Measurements from ENCODE around the gene ARHGEF7.

The ARHGEF7 gene

DNA sequence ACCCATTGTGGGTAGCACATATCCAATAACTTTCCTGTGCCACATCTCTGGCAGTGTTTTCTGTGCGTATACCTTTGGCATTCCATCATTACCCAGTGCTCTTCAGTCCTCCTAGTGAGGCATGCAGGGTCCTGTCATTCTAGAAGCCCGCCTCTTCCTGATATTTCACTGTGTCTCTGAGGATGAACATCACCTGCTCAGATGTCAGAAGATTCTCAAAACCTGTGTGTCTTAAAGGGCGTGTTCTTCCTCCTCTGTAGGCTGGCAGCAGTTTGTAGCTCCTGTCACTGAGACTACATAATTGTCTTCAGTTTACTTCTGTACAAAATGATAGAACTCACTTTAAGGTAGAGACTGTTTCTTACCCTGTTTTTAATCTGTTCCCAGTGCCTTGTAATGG is 148.5 kb downstream of the ARHGEF7 start:
- no peaks in the 10 kb centered on the region for H3K9me2 ChIP-seq (ENCODE audit: low read depth, low read length)
- H3K9me3 ChIP-seq (ENCODE audit: low read length), result peaks cover 12% of the 10 kb centered on the region
- H3F3A ChIP-seq (ENCODE audit: insufficient read depth, low read length), result no peaks in the 10 kb centered on the region; the same call in 1 of the 2 replicates
- no peak overlapping the region for H3K4me3 ChIP-seq (ENCODE audit: low read depth, low read length, poor library complexity, severe bottlenecking)
- no peak overlapping the region for H3K4me2 ChIP-seq (ENCODE audit: low read length)
- no peaks in the 10 kb centered on the region for H3K4me1 ChIP-seq (ENCODE audit: insufficient read depth, low read length, severe bottlenecking)
- no peak overlapping the region for H3K9ac ChIP-seq (ENCODE audit: low read length)
- no peak for TF ChIP-seq EZH2 (IDR thresholded peaks at IDR 0.05; ENCODE audit: borderline replicate concordance, low read length)
- TF ChIP-seq, protein P1, sequence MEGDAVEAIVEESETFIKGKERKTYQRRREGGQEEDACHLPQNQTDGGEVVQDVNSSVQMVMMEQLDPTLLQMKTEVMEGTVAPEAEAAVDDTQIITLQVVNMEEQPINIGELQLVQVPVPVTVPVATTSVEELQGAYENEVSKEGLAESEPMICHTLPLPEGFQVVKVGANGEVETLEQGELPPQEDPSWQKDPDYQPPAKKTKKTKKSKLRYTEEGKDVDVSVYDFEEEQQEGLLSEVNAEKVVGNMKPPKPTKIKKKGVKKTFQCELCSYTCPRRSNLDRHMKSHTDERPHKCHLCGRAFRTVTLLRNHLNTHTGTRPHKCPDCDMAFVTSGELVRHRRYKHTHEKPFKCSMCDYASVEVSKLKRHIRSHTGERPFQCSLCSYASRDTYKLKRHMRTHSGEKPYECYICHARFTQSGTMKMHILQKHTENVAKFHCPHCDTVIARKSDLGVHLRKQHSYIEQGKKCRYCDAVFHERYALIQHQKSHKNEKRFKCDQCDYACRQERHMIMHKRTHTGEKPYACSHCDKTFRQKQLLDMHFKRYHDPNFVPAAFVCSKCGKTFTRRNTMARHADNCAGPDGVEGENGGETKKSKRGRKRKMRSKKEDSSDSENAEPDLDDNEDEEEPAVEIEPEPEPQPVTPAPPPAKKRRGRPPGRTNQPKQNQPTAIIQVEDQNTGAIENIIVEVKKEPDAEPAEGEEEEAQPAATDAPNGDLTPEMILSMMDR (IDR thresholded peaks at IDR 0.05; ENCODE audit: low read length), result no peak
- no peaks in the 10 kb centered on the region for H3K27me3 ChIP-seq (ENCODE audit: insufficient read depth, low read length)
- no peak overlapping the region for H2AFZ ChIP-seq (ENCODE audit: low read length)
- no peak overlapping the region for H3K27ac ChIP-seq (ENCODE audit: low read depth, low read length, poor library complexity, severe bottlenecking)
- no peaks in the 10 kb centered on the region for H3K79me2 ChIP-seq (ENCODE audit: insufficient read depth, low read length)
- no peaks in the 10 kb centered on the region for H4K20me1 ChIP-seq (ENCODE audit: insufficient read depth, low read length)
- H3K36me3 ChIP-seq (ENCODE audit: insufficient read depth, low read length), result peaks cover 80% of the 10 kb centered on the region

DNA sequence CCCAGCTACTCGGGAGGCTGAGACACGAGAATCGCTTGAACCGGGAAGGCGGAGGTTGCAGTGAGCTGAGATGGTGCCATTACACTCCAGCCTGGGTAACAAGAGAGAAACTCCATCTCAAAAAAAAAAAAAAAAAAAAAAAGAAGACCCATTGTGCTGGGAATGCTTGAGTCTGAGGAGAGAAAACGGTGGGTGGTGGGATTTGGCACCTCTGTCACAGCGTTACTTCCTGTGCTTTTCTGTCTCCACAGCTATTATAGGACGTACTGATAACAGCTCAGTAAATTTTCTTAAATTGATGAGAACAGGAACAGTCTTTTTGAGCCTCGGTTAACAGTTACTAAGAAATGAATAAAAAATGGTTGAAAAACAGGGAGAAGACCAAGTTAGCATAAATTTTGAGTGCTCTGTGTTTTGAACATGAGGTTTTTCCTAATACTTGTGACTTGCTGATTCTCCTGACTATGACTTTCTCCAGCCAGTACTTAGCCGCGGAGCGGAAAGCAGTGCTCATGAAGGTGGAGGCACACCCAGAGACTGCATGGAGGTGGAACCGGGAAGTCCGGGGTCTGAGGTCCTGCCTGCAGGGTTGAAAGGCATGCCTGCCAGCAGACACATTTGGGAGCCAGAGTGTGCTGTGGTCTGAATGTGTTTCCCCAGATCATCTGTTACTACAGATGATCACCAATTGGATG is 150.0 kb downstream of the ARHGEF7 start:
- Histone ChIP-seq H3K27ac (ENCODE audit: low read depth, low read length, poor library complexity, severe bottlenecking) (no peak overlapping the region), H3K9me3 (ENCODE audit: low read length) (peaks cover 1% of the 10 kb centered on the region; the same call in 1 of the 2 replicates), H2AFZ (ENCODE audit: low read length) (no peak overlapping the region), H4K20me1 (ENCODE audit: insufficient read depth, low read length) (no peaks in the 10 kb centered on the region), H3K4me1 (ENCODE audit: insufficient read depth, low read length, severe bottlenecking) (no peaks in the 10 kb centered on the region), H3F3A (ENCODE audit: insufficient read depth, low read length) (no peaks in the 10 kb centered on the region; the same call in 1 of the 2 replicates), H3K9ac (ENCODE audit: low read length) (no peak overlapping the region), H3K9me2 (ENCODE audit: low read depth, low read length) (no peaks in the 10 kb centered on the region), H3K79me2 (ENCODE audit: insufficient read depth, low read length) (no peaks in the 10 kb centered on the region), H3K27me3 (ENCODE audit: insufficient read depth, low read length) (no peaks in the 10 kb centered on the region), H3K4me3 (ENCODE audit: low read depth, low read length, poor library complexity, severe bottlenecking) (no peak overlapping the region), H3K4me2 (ENCODE audit: low read length) (no peak overlapping the region), H3K36me3 (ENCODE audit: insufficient read depth, low read length) (peaks cover 80% of the 10 kb centered on the region)
- TF ChIP-seq, protein P1 (IDR thresholded peaks at IDR 0.05; ENCODE audit: low read length), result no peak
- no peak for TF ChIP-seq EZH2 (IDR thresholded peaks at IDR 0.05; ENCODE audit: borderline replicate concordance, low read length)

DNA sequence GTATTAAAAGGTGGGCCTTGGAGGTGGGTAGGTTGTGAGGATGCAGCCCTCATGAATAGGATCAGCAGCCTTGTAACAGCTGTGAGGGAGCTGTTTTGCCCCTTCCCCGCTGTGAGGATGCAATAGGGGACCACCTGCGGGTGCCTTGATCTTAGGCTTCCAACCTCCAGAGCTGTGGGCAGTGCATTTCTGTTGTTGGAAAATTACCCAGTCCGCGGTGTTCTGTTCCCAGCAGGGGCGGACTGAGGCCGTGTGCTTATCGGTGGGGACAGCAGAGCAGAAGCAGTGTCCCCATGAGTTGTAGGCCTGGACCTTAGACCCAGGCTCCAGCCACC is 150.6 kb downstream of the ARHGEF7 start:
- Histone ChIP-seq H3K79me2 (ENCODE audit: insufficient read depth, low read length) (no peaks in the 10 kb centered on the region), H4K20me1 (ENCODE audit: insufficient read depth, low read length) (no peaks in the 10 kb centered on the region), H3F3A (ENCODE audit: insufficient read depth, low read length) (no peaks in the 10 kb centered on the region), H3K4me1 (ENCODE audit: insufficient read depth, low read length, severe bottlenecking) (no peaks in the 10 kb centered on the region), H3K4me3 (ENCODE audit: low read depth, low read length, poor library complexity, severe bottlenecking) (no peak overlapping the region), H3K27me3 (ENCODE audit: insufficient read depth, low read length) (no peaks in the 10 kb centered on the region), H3K27ac (ENCODE audit: low read depth, low read length, poor library complexity, severe bottlenecking) (no peak overlapping the region), H3K9me3 (ENCODE audit: low read length) (no peaks in the 10 kb centered on the region), H2AFZ (ENCODE audit: low read length) (no peak overlapping the region), H3K9me2 (ENCODE audit: low read depth, low read length) (no peaks in the 10 kb centered on the region), H3K9ac (ENCODE audit: low read length) (no peak overlapping the region), H3K36me3 (ENCODE audit: insufficient read depth, low read length) (peaks cover 81% of the 10 kb centered on the region), H3K4me2 (ENCODE audit: low read length) (no peak overlapping the region)
- TF ChIP-seq, protein P1 (IDR thresholded peaks at IDR 0.05; ENCODE audit: low read length), result no peak
- TF ChIP-seq EZH2 (IDR thresholded peaks at IDR 0.05; ENCODE audit: borderline replicate concordance, low read length), result no peak
